ENCODE results near the gene PPP1R26. TPM values are rescaled to one million over a fixed set of nuclear protein-coding genes. Genes with fewer than 3 reads are reported as not detected.

Gene PPP1R26
- total and polyA plus RNA-seq, 2 of the 13 experiments (the other 11 are each of a cell fraction or from before 2014, with no cell fraction given) = 8.6 to 11.6 TPM

DNA sequence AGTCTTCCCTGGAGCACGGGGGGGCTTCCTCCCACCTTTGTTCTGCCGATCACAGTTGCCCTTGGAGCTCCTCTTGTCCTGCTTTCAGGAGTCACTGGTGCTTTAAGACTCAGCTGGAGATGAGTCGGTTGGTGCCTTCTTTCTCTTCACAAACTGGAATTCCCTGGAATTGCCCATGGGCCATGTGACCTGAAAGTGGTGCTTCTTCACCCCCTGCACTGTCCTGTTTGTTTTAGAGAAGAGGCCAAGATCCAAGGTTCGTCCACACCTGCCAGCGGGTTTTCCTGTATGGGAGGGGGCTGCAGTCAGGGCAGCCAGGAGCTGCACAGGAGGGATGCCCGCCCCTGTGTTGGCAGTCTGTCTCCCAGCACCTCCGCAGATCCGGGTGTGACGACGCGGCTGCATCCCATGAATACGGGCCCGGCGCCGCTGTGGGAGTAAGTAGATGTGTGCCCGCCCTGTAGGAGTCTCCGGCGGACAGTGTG is 11.4 kb downstream of the PPP1R26 start (continued):
- TF ChIP-seq, protein P1, sequence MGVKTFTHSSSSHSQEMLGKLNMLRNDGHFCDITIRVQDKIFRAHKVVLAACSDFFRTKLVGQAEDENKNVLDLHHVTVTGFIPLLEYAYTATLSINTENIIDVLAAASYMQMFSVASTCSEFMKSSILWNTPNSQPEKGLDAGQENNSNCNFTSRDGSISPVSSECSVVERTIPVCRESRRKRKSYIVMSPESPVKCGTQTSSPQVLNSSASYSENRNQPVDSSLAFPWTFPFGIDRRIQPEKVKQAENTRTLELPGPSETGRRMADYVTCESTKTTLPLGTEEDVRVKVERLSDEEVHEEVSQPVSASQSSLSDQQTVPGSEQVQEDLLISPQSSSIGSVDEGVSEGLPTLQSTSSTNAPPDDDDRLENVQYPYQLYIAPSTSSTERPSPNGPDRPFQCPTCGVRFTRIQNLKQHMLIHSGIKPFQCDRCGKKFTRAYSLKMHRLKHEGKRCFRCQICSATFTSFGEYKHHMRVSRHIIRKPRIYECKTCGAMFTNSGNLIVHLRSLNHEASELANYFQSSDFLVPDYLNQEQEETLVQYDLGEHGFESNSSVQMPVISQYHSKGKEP (CRISPR knock-in tag; IDR thresholded peaks at IDR 0.05) = no peak
- no peak for TF ChIP-seq ZNF629 (CRISPR knock-in tag; conservative IDR thresholded peaks at IDR 0.05)
- TF ChIP-seq, protein P2, sequence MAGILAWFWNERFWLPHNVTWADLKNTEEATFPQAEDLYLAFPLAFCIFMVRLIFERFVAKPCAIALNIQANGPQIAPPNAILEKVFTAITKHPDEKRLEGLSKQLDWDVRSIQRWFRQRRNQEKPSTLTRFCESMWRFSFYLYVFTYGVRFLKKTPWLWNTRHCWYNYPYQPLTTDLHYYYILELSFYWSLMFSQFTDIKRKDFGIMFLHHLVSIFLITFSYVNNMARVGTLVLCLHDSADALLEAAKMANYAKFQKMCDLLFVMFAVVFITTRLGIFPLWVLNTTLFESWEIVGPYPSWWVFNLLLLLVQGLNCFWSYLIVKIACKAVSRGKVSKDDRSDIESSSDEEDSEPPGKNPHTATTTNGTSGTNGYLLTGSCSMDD (CRISPR knock-in tag; IDR thresholded peaks at IDR 0.05) = no peak
- TF ChIP-seq RXRB (CRISPR knock-in tag; IDR thresholded peaks at IDR 0.05; ENCODE audit: borderline replicate concordance) = peak; percentile 59; the same call in 1 of the 2 replicates
- no peak for TF ChIP-seq ZNF281 (CRISPR knock-in tag; IDR thresholded peaks at IDR 0.05; ENCODE audit: borderline replicate concordance)
- no peak for TF ChIP-seq STAG1 (CRISPR knock-in tag; IDR thresholded peaks at IDR 0.05)
- no peak for TF ChIP-seq ZNF75D (CRISPR knock-in tag; IDR thresholded peaks at IDR 0.05; ENCODE audit: borderline replicate concordance)
- TF ChIP-seq, protein P3, sequence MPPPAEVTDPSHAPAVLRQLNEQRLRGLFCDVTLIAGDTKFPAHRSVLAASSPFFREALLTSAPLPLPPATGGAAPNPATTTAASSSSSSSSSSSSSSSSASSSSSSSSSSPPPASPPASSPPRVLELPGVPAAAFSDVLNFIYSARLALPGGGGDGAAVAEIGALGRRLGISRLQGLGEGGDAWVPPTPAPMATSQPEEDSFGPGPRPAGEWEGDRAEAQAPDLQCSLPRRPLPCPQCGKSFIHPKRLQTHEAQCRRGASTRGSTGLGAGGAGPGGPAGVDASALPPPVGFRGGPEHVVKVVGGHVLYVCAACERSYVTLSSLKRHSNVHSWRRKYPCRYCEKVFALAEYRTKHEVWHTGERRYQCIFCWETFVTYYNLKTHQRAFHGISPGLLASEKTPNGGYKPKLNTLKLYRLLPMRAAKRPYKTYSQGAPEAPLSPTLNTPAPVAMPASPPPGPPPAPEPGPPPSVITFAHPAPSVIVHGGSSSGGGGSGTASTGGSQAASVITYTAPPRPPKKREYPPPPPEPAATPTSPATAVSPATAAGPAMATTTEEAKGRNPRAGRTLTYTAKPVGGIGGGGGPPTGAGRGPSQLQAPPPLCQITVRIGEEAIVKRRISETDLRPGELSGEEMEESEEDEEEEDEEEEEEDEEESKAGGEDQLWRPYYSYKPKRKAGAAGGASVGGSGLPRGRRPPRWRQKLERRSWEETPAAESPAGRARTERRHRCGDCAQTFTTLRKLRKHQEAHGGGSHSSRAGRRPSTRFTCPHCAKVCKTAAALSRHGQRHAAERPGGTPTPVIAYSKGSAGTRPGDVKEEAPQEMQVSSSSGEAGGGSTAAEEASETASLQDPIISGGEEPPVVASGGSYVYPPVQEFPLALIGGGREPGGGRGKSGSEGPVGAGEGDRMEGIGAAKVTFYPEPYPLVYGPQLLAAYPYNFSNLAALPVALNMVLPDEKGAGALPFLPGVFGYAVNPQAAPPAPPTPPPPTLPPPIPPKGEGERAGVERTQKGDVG (CRISPR knock-in tag; IDR thresholded peaks at IDR 0.05; ENCODE audit: borderline replicate concordance) = no peak
- TF ChIP-seq ZNF430 (CRISPR knock-in tag; IDR thresholded peaks at IDR 0.05) = peak; percentile 61
- TF ChIP-seq ZNF205 (CRISPR knock-in tag; IDR thresholded peaks at IDR 0.05) = no peak
- peak; percentile 43; the same call in 1 of the 2 replicates for TF ChIP-seq NR2F2 (IDR thresholded peaks at IDR 0.05; ENCODE audit: borderline replicate concordance, low read depth)
- TF ChIP-seq, protein P4, sequence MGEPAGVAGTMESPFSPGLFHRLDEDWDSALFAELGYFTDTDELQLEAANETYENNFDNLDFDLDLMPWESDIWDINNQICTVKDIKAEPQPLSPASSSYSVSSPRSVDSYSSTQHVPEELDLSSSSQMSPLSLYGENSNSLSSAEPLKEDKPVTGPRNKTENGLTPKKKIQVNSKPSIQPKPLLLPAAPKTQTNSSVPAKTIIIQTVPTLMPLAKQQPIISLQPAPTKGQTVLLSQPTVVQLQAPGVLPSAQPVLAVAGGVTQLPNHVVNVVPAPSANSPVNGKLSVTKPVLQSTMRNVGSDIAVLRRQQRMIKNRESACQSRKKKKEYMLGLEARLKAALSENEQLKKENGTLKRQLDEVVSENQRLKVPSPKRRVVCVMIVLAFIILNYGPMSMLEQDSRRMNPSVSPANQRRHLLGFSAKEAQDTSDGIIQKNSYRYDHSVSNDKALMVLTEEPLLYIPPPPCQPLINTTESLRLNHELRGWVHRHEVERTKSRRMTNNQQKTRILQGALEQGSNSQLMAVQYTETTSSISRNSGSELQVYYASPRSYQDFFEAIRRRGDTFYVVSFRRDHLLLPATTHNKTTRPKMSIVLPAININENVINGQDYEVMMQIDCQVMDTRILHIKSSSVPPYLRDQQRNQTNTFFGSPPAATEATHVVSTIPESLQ (CRISPR knock-in tag; conservative IDR thresholded peaks at IDR 0.05) = no peak
- no peak for TF ChIP-seq MBNL3 (CRISPR knock-in tag; conservative IDR thresholded peaks at IDR 0.05)
- TF ChIP-seq PTBP1 (IDR thresholded peaks at IDR 0.05; ENCODE audit: low read depth, low read length, poor library complexity, severe bottlenecking) = no peak
- TF ChIP-seq ZIK1 (CRISPR knock-in tag; IDR thresholded peaks at IDR 0.05; ENCODE audit: borderline replicate concordance, low read depth) = no peak
- no peak for TF ChIP-seq ZNF567 (CRISPR knock-in tag; IDR thresholded peaks at IDR 0.05; ENCODE audit: borderline replicate concordance)
- no peak for TF ChIP-seq CHD2 (IDR thresholded peaks at IDR 0.05; ENCODE audit: low read depth, low read length)
- TF ChIP-seq ZNF431 (CRISPR knock-in tag; IDR thresholded peaks at IDR 0.05; ENCODE audit: borderline replicate concordance, low read depth) = no peak

All from HepG2 (cell line).